Cortex of kidney (tissue), 1 donor: ENCODE measurements around the gene LILRB1.
"Not testable (repeated sequence)": the region's sequence is repeated elsewhere in the genome, so short reads cannot be mapped to it uniquely, and the experiment has no call there.

Experiments used
- DNase-seq: peaks from one replicate; lab custom pipeline; 2025; lab: John Stamatoyannopoulos, UW

The LILRB1 gene

GRCh38 chr19:54661846-54662481, 31.7 kb downstream of the LILRB1 start:
- no peak for DNase-seq

- DNase-seq = no peak
Observed at GRCh38 chr19:54662730-54663129, 32.4 kb downstream of the LILRB1 start, which contains the start of gene LILRB4. TSS of gene LILRB4 (plus strand) at chr19:54662985. CDS start at chr19:54663034, 49 bp downstream.

- no peak for DNase-seq
Observed at GRCh38 chr19:54665530-54665929, 35.2 kb downstream of the LILRB1 start.

- no peak for DNase-seq
Observed at GRCh38 chr19:54667217-54667616, 36.9 kb downstream of the LILRB1 start.

- DNase-seq = no peak
Observed at GRCh38 chr19:54668353-54668752, 38.1 kb downstream of the LILRB1 start.

- no peak for DNase-seq
Observed at GRCh38 chr19:54670576-54671357, 40.5 kb downstream of the LILRB1 start.

- DNase-seq = no peak
Observed at GRCh38 chr19:54673222-54673621, 42.9 kb downstream of the LILRB1 start.

GRCh38 chr19:54674021-54674617, 43.8 kb downstream of the LILRB1 start:
- DNase-seq = no peak

- DNase-seq = not testable (repeated sequence)
Observed at GRCh38 chr19:54676210-54676834, 46.0 kb downstream of the LILRB1 start.

GRCh38 chr19:54677217-54677616, 46.9 kb downstream of the LILRB1 start:
- no peak for DNase-seq

- not testable (repeated sequence) for DNase-seq
Observed at GRCh38 chr19:54681596-54681995, 51.3 kb downstream of the LILRB1 start.

GRCh38 chr19:54682306-54682856, 52.1 kb downstream of the LILRB1 start:
- no peak for DNase-seq

GRCh38 chr19:54684527-54684926, 54.2 kb downstream of the LILRB1 start:
- DNase-seq = no peak
